ENCODE data around the gene VASP. TPM values are rescaled to one million over a fixed set of nuclear protein-coding genes. Genes with fewer than 3 reads are reported as not detected.

The VASP gene
- total and polyA plus RNA-seq, 9 of the 15 experiments (the other 6 are each of a cell fraction or from before 2014, with no cell fraction given), result 16.7 to 261 (median 112) TPM

- TF ChIP-seq, protein P1, sequence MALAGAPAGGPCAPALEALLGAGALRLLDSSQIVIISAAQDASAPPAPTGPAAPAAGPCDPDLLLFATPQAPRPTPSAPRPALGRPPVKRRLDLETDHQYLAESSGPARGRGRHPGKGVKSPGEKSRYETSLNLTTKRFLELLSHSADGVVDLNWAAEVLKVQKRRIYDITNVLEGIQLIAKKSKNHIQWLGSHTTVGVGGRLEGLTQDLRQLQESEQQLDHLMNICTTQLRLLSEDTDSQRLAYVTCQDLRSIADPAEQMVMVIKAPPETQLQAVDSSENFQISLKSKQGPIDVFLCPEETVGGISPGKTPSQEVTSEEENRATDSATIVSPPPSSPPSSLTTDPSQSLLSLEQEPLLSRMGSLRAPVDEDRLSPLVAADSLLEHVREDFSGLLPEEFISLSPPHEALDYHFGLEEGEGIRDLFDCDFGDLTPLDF (CRISPR knock-in tag; IDR thresholded peaks at IDR 0.05), result peak; percentile 35; the same call in 1 of the 2 replicates
- TF ChIP-seq POLR2G (IDR thresholded peaks at IDR 0.05; ENCODE audit: low read depth, low read length) (peak; percentile 82), JUND (IDR thresholded peaks at IDR 0.05; ENCODE audit: borderline replicate concordance, low read depth, low read length) (peak; percentile 51; the same call in 1 of the 2 replicates), JUND (tag; IDR thresholded peaks at IDR 0.05; ENCODE audit: borderline replicate concordance, low read depth, low read length) (no peak; the same call in 2 of the 3 replicates), BRD9 (IDR thresholded peaks at IDR 0.05; ENCODE audit: low read depth, partially characterized antibody) (peak; percentile 48), RBBP5 (IDR thresholded peaks at IDR 0.05; ENCODE audit: borderline replicate concordance, insufficient read depth, low read length, poor library complexity, severe bottlenecking) (peak; percentile 42), KDM5B (IDR thresholded peaks at IDR 0.05; ENCODE audit: insufficient replicate concordance, low read depth, low read length) (peak; percentile 73), MBD2 (IDR thresholded peaks at IDR 0.05; ENCODE audit: borderline replicate concordance, low read depth) (no peak; the same call in 1 of the 2 replicates), KLF13 (tag; IDR thresholded peaks at IDR 0.05; ENCODE audit: borderline replicate concordance, low read depth) (0 out of 2 replicates have a peak, but pooled peaks have one; percentile 46), NCOA6 (IDR thresholded peaks at IDR 0.05) (peak; percentile 97), TBL1XR1 (IDR thresholded peaks at IDR 0.05; ENCODE audit: low read length in 2 of 2) (peak in 1 of 2 experiments; percentile 45; a peak in 2 of 4 replicates), CHD2 (IDR thresholded peaks at IDR 0.05; ENCODE audit: low read depth, low read length) (peak; percentile 40; the same call in 1 of the 2 replicates), ZKSCAN8 (CRISPR knock-in tag; IDR thresholded peaks at IDR 0.05) (no peak), LCOR (CRISPR knock-in tag; IDR thresholded peaks at IDR 0.05) (peak; percentile 87; the same call in 1 of the 2 replicates), ARID1B (IDR thresholded peaks at IDR 0.05) (0 out of 2 replicates have a peak, but pooled peaks have one; percentile 5)
- TF ChIP-seq, protein P2, sequence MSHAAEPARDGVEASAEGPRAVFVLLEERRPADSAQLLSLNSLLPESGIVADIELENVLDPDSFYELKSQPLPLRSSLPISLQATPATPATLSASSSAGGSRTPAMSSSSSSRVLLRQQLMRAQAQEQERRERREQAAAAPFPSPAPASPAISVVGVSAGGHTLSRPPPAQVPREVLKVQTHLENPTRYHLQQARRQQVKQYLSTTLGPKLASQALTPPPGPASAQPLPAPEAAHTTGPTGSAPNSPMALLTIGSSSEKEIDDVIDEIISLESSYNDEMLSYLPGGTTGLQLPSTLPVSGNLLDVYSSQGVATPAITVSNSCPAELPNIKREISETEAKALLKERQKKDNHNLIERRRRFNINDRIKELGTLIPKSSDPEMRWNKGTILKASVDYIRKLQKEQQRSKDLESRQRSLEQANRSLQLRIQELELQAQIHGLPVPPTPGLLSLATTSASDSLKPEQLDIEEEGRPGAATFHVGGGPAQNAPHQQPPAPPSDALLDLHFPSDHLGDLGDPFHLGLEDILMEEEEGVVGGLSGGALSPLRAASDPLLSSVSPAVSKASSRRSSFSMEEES (CRISPR knock-in tag; IDR thresholded peaks at IDR 0.05), result no peak
- TF ChIP-seq, protein P3, sequence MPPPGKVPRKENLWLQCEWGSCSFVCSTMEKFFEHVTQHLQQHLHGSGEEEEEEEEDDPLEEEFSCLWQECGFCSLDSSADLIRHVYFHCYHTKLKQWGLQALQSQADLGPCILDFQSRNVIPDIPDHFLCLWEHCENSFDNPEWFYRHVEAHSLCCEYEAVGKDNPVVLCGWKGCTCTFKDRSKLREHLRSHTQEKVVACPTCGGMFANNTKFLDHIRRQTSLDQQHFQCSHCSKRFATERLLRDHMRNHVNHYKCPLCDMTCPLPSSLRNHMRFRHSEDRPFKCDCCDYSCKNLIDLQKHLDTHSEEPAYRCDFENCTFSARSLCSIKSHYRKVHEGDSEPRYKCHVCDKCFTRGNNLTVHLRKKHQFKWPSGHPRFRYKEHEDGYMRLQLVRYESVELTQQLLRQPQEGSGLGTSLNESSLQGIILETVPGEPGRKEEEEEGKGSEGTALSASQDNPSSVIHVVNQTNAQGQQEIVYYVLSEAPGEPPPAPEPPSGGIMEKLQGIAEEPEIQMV (tag; conservative IDR thresholded peaks at IDR 0.05; ENCODE audit: low read depth), result peak; percentile 94
- TF ChIP-seq, protein P4, sequence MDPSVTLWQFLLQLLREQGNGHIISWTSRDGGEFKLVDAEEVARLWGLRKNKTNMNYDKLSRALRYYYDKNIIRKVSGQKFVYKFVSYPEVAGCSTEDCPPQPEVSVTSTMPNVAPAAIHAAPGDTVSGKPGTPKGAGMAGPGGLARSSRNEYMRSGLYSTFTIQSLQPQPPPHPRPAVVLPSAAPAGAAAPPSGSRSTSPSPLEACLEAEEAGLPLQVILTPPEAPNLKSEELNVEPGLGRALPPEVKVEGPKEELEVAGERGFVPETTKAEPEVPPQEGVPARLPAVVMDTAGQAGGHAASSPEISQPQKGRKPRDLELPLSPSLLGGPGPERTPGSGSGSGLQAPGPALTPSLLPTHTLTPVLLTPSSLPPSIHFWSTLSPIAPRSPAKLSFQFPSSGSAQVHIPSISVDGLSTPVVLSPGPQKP (CRISPR knock-in tag; IDR thresholded peaks at IDR 0.05), result no peak
- TF ChIP-seq, protein P5, sequence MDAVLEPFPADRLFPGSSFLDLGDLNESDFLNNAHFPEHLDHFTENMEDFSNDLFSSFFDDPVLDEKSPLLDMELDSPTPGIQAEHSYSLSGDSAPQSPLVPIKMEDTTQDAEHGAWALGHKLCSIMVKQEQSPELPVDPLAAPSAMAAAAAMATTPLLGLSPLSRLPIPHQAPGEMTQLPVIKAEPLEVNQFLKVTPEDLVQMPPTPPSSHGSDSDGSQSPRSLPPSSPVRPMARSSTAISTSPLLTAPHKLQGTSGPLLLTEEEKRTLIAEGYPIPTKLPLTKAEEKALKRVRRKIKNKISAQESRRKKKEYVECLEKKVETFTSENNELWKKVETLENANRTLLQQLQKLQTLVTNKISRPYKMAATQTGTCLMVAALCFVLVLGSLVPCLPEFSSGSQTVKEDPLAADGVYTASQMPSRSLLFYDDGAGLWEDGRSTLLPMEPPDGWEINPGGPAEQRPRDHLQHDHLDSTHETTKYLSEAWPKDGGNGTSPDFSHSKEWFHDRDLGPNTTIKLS (IDR thresholded peaks at IDR 0.05; ENCODE audit: borderline replicate concordance, low read depth), result peak; percentile 83
These were observed 37.9 kb upstream of the VASP start (continued) for GRCh38 chr19:45469132-45469944.

Measured in K562 (cell line).